HepG2 (cell line): Measurements from ENCODE around the gene MFRP. TPM values are rescaled to one million over a fixed set of nuclear protein-coding genes. Genes with fewer than 3 reads are reported as not detected.
A peak's percentile ranks its signal among the peaks of the same experiment; 100 is the strongest.

ENCODE experiments used
- ATAC-seq: fragments of 200-7000 bp; cut with Tn5 transposase; 3 replicates; pipeline ENCODE4 v1.9.1; 2020; ENCODE audit warnings: mild to moderate bottlenecking, moderate library complexity
- BruUV-seq: library from RNA; stranded (reverse); fragments of 400-500 nt; replicated peaks from 2 replicates; lab custom pipeline; 2021; lab: Mats Ljungman, UMichigan
- CTCF ChIA-PET: fragments of 300-600 bp; formaldehyde crosslinking; extraction: SDS; loops from one replicate; lab custom pipeline; 2021; ENCODE audit warnings: low total read pairs, inconsistent platforms, low intra/inter-chr PET ratio; lab: Yijun Ruan, JAX
- POLR2A ChIA-PET: fragments of 350-600 bp; sonication (Branson Sonifier 250); formaldehyde crosslinking; loops from one replicate; lab custom pipeline; 2020; ENCODE audit warnings: antibody characterized with exemption, inconsistent platforms; lab: Yijun Ruan, JAX
- DNase-seq: peaks from one replicate; pipeline ENCODE4 v3.0.0-alpha.2; 2015; ENCODE audit warnings: low spot score
- FAIRE-seq: peaks from 3 replicates; lab custom pipeline; 2011; peaks lifted over from hg19 to GRCh38; lab: Jason Lieb, UNC
- H2AFZ ChIP-seq: one replicate; pipeline ENCODE4 v1.6.1; 2011; ENCODE audit warnings: low read length, inconsistent platforms
- H3K27ac ChIP-seq: fragments of 300-600 bp; 3 replicates; pipeline ENCODE4 v1.8.0; 2011; ENCODE audit warnings: mixed run types, mild to moderate bottlenecking, mixed read lengths, low read length, inconsistent platforms; ENCODE audit not compliant: insufficient read depth; ENCODE audit errors: extremely low read length
- H3K27me3 ChIP-seq, 2 experiments: fragments of 200-600 bp in 1 of 2; 2 replicates in 1 of 2; 3 replicates in 1 of 2; pipeline versions ENCODE4 v1.6.0 to v1.8.0; 2011; ENCODE audit warnings: low read length in 2 of 2, mild to moderate bottlenecking in 2 of 2, moderate library complexity in 2 of 2, inconsistent platforms in 1 of 2; ENCODE audit not compliant: insufficient read depth in 2 of 2, control insufficient read depth in 1 of 2
- H3K36me3 ChIP-seq, 2 experiments: fragments of 200-600 bp in 1 of 2; replicated peaks in 1 of 2; 2 replicates in 1 of 2; 3 replicates in 1 of 2; pipeline versions ENCODE4 v1.5.1 to v1.8.0; 2011; ENCODE audit warnings: low read length in 2 of 2, inconsistent platforms in 1 of 2; ENCODE audit not compliant: insufficient read depth in 2 of 2, control insufficient read depth in 1 of 2
- H3K4me1 ChIP-seq: 2 replicates; pipeline ENCODE4 v1.5.1; 2012; ENCODE audit warnings: low read length, inconsistent platforms; ENCODE audit not compliant: insufficient read depth
- H3K4me2 ChIP-seq: 2 replicates; pipeline ENCODE4 v1.6.0; 2011; ENCODE audit warnings: low read depth, low read length, inconsistent platforms
- H3K4me3 ChIP-seq, 3 experiments: fragments of 200-600 bp in 1 of 3; sonication (generic), shearing (Covaris generic) in 1 of 3; replicated peaks in 1 of 3; 2 replicates each; pipeline ENCODE4 v1.5.1; 2011 to 2016; ENCODE audit warnings: low read length in 3 of 3, inconsistent platforms in 2 of 3, low read depth in 2 of 3, mild to moderate bottlenecking in 2 of 3, control low read depth in 1 of 3, mixed read lengths in 1 of 3; ENCODE audit not compliant: insufficient read depth in 1 of 3
- H3K79me2 ChIP-seq: one replicate; pipeline ENCODE4 v1.6.1; 2011; ENCODE audit warnings: low read length, inconsistent platforms; ENCODE audit not compliant: insufficient read depth
- H3K9ac ChIP-seq: 2 replicates; pipeline ENCODE4 v1.6.0; 2011; ENCODE audit warnings: mild to moderate bottlenecking, low read depth, low read length, inconsistent platforms; ENCODE audit not compliant: insufficient read depth
- H3K9me3 ChIP-seq: 2 replicates; pipeline ENCODE4 v1.5.1; 2012; ENCODE audit warnings: mild to moderate bottlenecking, low read length
- H4K20me1 ChIP-seq: 2 replicates; pipeline ENCODE4 v1.6.0; 2011; ENCODE audit warnings: inconsistent platforms, mild to moderate bottlenecking, low read length, moderate library complexity; ENCODE audit not compliant: insufficient read depth
- CTCF ChIP-seq: sonication (generic); formaldehyde crosslinking; IDR thresholded peaks from 2 replicates; pipeline ENCODE4 v1.5.0; 2020; ENCODE audit warnings: mild to moderate bottlenecking, missing genetic modification reagents, moderate library complexity
- FOSL2 ChIP-seq: sonication (generic); formaldehyde crosslinking; IDR thresholded peaks from 2 replicates; pipeline ENCODE4 v1.4.0; 2020; ENCODE audit warnings: missing genetic modification reagents
- GATAD1 ChIP-seq: IDR thresholded peaks from 2 replicates; pipeline ENCODE4 v1.6.1; 2016; ENCODE audit warnings: missing genetic modification reagents, missing compliant biosample characterization
- HNRNPUL1 ChIP-seq: fragments of 200-400 bp; formaldehyde crosslinking; IDR thresholded peaks from 2 replicates; pipeline ENCODE4 v1.6.1; 2017; ENCODE audit warnings: low read depth, mild to moderate bottlenecking, low read length, moderate library complexity
- MAFF ChIP-seq: IDR thresholded peaks from 2 replicates; pipeline ENCODE4 v1.6.1; 2011; ENCODE audit warnings: low read depth, low read length, improper control_type of control experiment
- POLR2AphosphoS2 ChIP-seq: IDR thresholded peaks from 2 replicates; pipeline ENCODE4 v1.6.1; 2011; ENCODE audit warnings: low read depth, low read length, improper control_type of control experiment
- RBM39 ChIP-seq: fragments of 200-400 bp; formaldehyde crosslinking; IDR thresholded peaks from one replicate; pipeline ENCODE4 v1.6.1; 2018; ENCODE audit warnings: antibody characterized with exemption, mild to moderate bottlenecking, low read depth, low read length; ENCODE audit not compliant: poor library complexity, severe bottlenecking
- STAG1 ChIP-seq: sonication (generic); formaldehyde crosslinking; IDR thresholded peaks from 2 replicates; pipeline ENCODE4 v1.4.0; 2020; ENCODE audit warnings: missing genetic modification reagents
- ZBTB44 ChIP-seq: sonication (generic); formaldehyde crosslinking; IDR thresholded peaks from 2 replicates; pipeline ENCODE4 v1.4.0; 2020; ENCODE audit warnings: missing genetic modification reagents
- ZFYVE20 ChIP-seq: sonication (generic); formaldehyde crosslinking; IDR thresholded peaks from 2 replicates; pipeline ENCODE4 v1.8.0; 2023; ENCODE audit warnings: low read depth, mild to moderate bottlenecking, moderate library complexity, missing genetic modification reagents, borderline replicate concordance
- ZHX1 ChIP-seq: sonication (generic); formaldehyde crosslinking; IDR thresholded peaks from 2 replicates; pipeline ENCODE4 v1.8.1; 2022; ENCODE audit warnings: low read depth, mild to moderate bottlenecking, missing genetic modification reagents
- WGBS: methylation state at CpG from one replicate; pipeline ENCODE4 v1.1.6; 2017; ENCODE audit warnings: low lambda C conversion rate; 5-methylcytosine and 5-hydroxymethylcytosine counted together
- in situ Hi-C: cut with HindIII; loops from 2 replicates; pipeline ENCODE4 v1.10.0; 2017; ENCODE audit warnings: low pct_unique_long_range_greater_than_20kb; ENCODE audit not compliant: extremely low pct_ligation_motif_present
- intact Hi-C: fragments of 100-400 bp; cut with micrococcal nuclease; formaldehyde crosslinking; loops from one replicate; pipeline ENCODE4 v1.10.0; 2022; ENCODE audit not compliant: unreplicated experiment
- polyA plus RNA-seq, 8 experiments: library from polyadenylated mRNA; depleted of rRNA in 3 of 8; stranded (reverse) in 7 of 8; unstranded in 1 of 8; fragments of >200 nt; fragmentation: Illumina TruSeq in 4 of 8; extraction: Trizol in 4 of 8; gene quantifications; 2 replicates each; pipeline versions ENCODE4 v1.2.1 to v1.2.3, GENCODE V29; 2011 to 2016; ENCODE audit warnings: low read depth in 4 of 8, missing spikeins in 1 of 8, mixed read lengths in 1 of 8; ENCODE audit not compliant: insufficient read depth in 1 of 8
- total RNA-seq, 5 experiments: library from RNA; depleted of rRNA; stranded (reverse); fragments of >200 nt; fragmentation: Illumina TruSeq; extraction: Trizol; gene quantifications; 2 replicates each; pipeline ENCODE4 v1.2.3, GENCODE V29; 2016; ENCODE audit warnings: low read depth in 1 of 5

The MFRP gene
- total and polyA plus RNA-seq, 2 of the 13 experiments (the other 11 are each of a cell fraction or from before 2014, with no cell fraction given), result not detected

- in situ Hi-C loops (no loop called here), intact Hi-C loops (no loop called here)
- no peaks in the 10 kb centered on the region for H3K79me2 ChIP-seq
- H4K20me1 ChIP-seq, result no peaks in the 10 kb centered on the region
- FAIRE-seq (no peak), ATAC-seq (no peak), DNase-seq (no peak)
- 61% methylated on average over 3 of the region's 3 CpGs for WGBS
- H2AFZ ChIP-seq, result no peak overlapping the region
- no TSS peak for BruUV-seq
- H3K27ac ChIP-seq, result no peak overlapping the region
- CTCF ChIA-PET, result no interaction called here
- no peak overlapping the region for H3K4me2 ChIP-seq
- H3K9me3 ChIP-seq, result no peaks in the 10 kb centered on the region
- TF ChIP-seq ZBTB44 (no peak), STAG1 (CRISPR knock-in tag) (peak; percentile 27; the same call in 1 of the 2 replicates), CTCF (CRISPR knock-in tag) (peak; percentile 22)
- no peaks in the 10 kb centered on the region for H3K4me1 ChIP-seq
- no peak overlapping the region for H3K9ac ChIP-seq
- H3K27me3 ChIP-seq, result no peaks in the 10 kb centered on the region
- H3K4me3 ChIP-seq, result no peak overlapping the region
- POLR2A ChIA-PET, result no interaction called here
- peaks cover 13 to 37% of the 10 kb centered on the region in 2 experiments for H3K36me3 ChIP-seq
Measured at GRCh38 chr11:119295178-119295577, 51.3 kb downstream of the MFRP start.

- FAIRE-seq, result no peak
- 94% methylated on average over 3 of the region's 3 CpGs for WGBS
- Histone ChIP-seq H3K9ac (no peak overlapping the region), H3K27me3 (no peaks in the 10 kb centered on the region), H3K4me1 (no peaks in the 10 kb centered on the region), H3K79me2 (no peaks in the 10 kb centered on the region), H3K4me3 (no peak overlapping the region), H3K4me2 (no peak overlapping the region), H3K9me3 (no peaks in the 10 kb centered on the region), H4K20me1 (no peaks in the 10 kb centered on the region), H3K27ac (no peak overlapping the region), H3K36me3 (peaks cover 7 to 35% of the 10 kb centered on the region in 2 experiments; a peak in 4 of 5 replicates), H2AFZ (no peak overlapping the region)
- in situ Hi-C loops (no loop called here), intact Hi-C loops (no loop called here)
- no peak for DNase-seq
- no TSS peak for BruUV-seq
- ChIA-PET POLR2A (no interaction called here), CTCF (no interaction called here)
- no peak for ATAC-seq
- TF ChIP-seq ZFYVE20 (no peak), RBM39 (no peak), ZHX1 (CRISPR knock-in tag) (no peak), GATAD1 (CRISPR knock-in tag) (no peak), POLR2AphosphoS2 (no peak), MAFF (no peak), HNRNPUL1 (no peak), FOSL2 (no peak)
Measured at GRCh38 chr11:119293461-119293860, 53.0 kb downstream of the MFRP start.
